ENCODE measurements around the gene TM9SF2.
A peak's percentile ranks its signal among the peaks of the same experiment; 100 is the strongest.

- TF ChIP-seq CTCF (conservative IDR thresholded peaks at IDR 0.05; ENCODE audit: low read depth, low read length), result 0 out of 2 replicates have a peak, but pooled peaks have one; percentile 24
- TF ChIP-seq EZH2 (IDR thresholded peaks at IDR 0.05; ENCODE audit: low read length, unreplicated experiment), result no peak
Observed at GRCh38 chr13:99610702-99611289, 109.5 kb downstream of the TM9SF2 start.

Measured in PC-3 (cell line).